Left ventricle myocardium inferior (tissue), 1 donor: ENCODE results near the gene ZNF775. TPM values are rescaled to one million over a fixed set of nuclear protein-coding genes. Genes with fewer than 3 reads are reported as not detected.

ENCODE experiments used
- DNase-seq: peaks from one replicate; pipeline ENCODE4 v3.0.0-alpha.2; 2020
- H3K27ac ChIP-seq: fragments of 200-600 bp; replicated peaks from 2 replicates; pipeline ENCODE4 v1.8.0; 2021
- H3K27me3 ChIP-seq: fragments of 200-600 bp; 2 replicates; pipeline ENCODE4 v1.8.0; 2021; ENCODE audit warnings: low read depth
- H3K36me3 ChIP-seq: fragments of 200-600 bp; 2 replicates; pipeline ENCODE4 v1.8.0; 2021
- H3K4me1 ChIP-seq: fragments of 200-600 bp; 2 replicates; pipeline ENCODE4 v1.8.0; 2021
- H3K4me3 ChIP-seq: fragments of 200-600 bp; 2 replicates; pipeline ENCODE4 v1.8.0; 2021; ENCODE audit warnings: mild to moderate bottlenecking, moderate library complexity
- H3K9me3 ChIP-seq: fragments of 200-600 bp; replicated peaks from 2 replicates; pipeline ENCODE4 v1.8.0; 2021
- intact Hi-C: fragments of 100-400 bp; cut with micrococcal nuclease; formaldehyde crosslinking; loops from one replicate; pipeline ENCODE4 v1.11.0; 2022
- total RNA-seq: library from RNA; stranded (reverse); fragmentation: NEBNext Ultra II Directional; extraction: Animal tissue kit (Norgen Biotek cat#: 25700); gene quantifications from one replicate; pipeline ENCODE4 v1.2.1, GENCODE V29; 2021
- TF ChIP-seq, protein P1 (sequence below): fragments of 200-600 bp; IDR thresholded peaks from 2 replicates; pipeline ENCODE4 v1.8.0; 2021; ENCODE audit warnings: antibody characterized with exemption, mild to moderate bottlenecking, borderline replicate concordance
- donor health status: DM: no; HTN: yes; CAD: no; lungs with severe emphysema.

Gene ZNF775
- total RNA-seq, 1 donor from 2014 or later: 3.1 TPM

- Histone ChIP-seq H3K4me1 (peaks cover 13% of the 10 kb centered on the region), H3K27ac (no peak overlapping the region), H3K27me3 (no peaks in the 10 kb centered on the region), H3K36me3 (no peaks in the 10 kb centered on the region), H3K4me3 (no peak overlapping the region), H3K9me3 (no peaks in the 10 kb centered on the region)
- intact Hi-C loops: no loop called here
- DNase-seq: no peak
- TF ChIP-seq, protein P1, sequence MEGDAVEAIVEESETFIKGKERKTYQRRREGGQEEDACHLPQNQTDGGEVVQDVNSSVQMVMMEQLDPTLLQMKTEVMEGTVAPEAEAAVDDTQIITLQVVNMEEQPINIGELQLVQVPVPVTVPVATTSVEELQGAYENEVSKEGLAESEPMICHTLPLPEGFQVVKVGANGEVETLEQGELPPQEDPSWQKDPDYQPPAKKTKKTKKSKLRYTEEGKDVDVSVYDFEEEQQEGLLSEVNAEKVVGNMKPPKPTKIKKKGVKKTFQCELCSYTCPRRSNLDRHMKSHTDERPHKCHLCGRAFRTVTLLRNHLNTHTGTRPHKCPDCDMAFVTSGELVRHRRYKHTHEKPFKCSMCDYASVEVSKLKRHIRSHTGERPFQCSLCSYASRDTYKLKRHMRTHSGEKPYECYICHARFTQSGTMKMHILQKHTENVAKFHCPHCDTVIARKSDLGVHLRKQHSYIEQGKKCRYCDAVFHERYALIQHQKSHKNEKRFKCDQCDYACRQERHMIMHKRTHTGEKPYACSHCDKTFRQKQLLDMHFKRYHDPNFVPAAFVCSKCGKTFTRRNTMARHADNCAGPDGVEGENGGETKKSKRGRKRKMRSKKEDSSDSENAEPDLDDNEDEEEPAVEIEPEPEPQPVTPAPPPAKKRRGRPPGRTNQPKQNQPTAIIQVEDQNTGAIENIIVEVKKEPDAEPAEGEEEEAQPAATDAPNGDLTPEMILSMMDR: no peak
These were observed 17.7 kb upstream of the ZNF775 start for GRCh38 chr7:150361402-150361801.

DNA sequence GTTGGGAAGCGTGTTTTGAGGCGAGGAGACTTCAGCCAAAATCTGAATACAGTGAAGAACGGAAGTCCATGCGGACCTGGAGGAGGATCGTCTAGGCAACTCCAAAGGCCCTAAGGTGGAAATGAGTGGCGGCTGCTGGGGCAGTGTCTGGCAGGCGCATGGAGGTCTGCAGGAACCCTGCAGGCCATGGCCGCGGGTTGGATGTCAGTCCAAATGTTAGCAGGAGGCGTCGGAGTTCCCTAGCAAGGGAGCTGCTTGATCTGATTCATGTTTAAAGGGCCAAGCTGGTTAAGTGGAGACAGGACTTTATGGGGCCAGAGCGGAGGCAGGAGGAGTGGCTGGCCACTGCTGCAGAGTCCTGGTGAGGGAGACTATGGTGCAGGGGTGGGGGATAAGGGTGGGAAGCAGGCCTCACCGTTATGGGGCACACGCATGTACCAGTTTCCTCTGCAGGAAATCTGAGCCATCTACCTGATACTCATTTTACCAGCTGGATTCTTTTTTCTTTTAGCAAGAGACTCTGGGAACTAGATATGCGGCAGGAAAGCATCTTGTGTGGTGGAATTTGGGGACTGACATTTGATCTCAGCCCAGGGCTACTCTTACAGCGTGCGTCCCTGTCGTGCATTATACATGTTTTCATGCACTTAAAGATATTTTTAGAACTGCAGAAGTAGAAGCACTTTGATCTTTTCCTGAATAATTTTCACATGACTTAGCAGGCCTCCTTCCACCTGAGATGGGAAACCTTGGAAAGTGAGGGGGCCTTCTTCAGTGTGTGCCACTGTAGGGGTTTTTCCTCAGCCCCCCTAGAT is 17.1 kb upstream of the ZNF775 start:
- Histone ChIP-seq H3K27ac (no peak overlapping the region), H3K4me1 (peaks cover 13% of the 10 kb centered on the region), H3K27me3 (no peaks in the 10 kb centered on the region), H3K4me3 (no peak overlapping the region), H3K9me3 (no peaks in the 10 kb centered on the region), H3K36me3 (no peaks in the 10 kb centered on the region)
- DNase-seq: no peak
- intact Hi-C loops: no loop called here
- TF ChIP-seq, protein P1: no peak

- intact Hi-C loops: no loop called here
- H3K4me3 ChIP-seq: no peak overlapping the region
- TF ChIP-seq, protein P1: no peak
- H3K9me3 ChIP-seq: no peaks in the 10 kb centered on the region
- H3K27me3 ChIP-seq: no peaks in the 10 kb centered on the region
- no peak for DNase-seq
- H3K27ac ChIP-seq: no peak overlapping the region
- H3K36me3 ChIP-seq: no peaks in the 10 kb centered on the region
- peaks cover 24% of the 10 kb centered on the region for H3K4me1 ChIP-seq
These were observed 15.8 kb upstream of the ZNF775 start for GRCh38 chr7:150363370-150363769.

DNA sequence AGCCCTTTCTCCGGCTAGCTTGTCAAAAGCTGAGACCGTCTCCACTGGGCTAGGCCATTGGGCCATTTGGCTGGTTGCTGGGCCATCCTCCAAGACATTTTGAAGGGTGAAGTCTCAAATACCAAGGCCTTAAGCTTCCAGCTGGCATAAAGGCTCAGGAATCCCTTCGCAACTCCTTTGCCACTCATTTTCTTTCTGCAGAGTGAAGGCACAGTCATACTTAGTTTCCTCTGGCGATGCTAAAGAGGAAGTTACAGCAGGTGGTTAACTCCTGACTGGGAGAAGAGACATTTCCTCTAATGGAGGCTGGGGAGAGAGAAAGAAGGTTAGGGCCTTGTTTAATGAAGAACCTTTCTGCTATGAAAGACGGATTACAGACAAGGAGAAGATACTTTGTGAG is 15.3 kb upstream of the ZNF775 start:
- H3K27me3 ChIP-seq: no peaks in the 10 kb centered on the region
- no peak for DNase-seq
- no peaks in the 10 kb centered on the region for H3K9me3 ChIP-seq
- intact Hi-C loops: no loop called here
- no peak overlapping the region for H3K27ac ChIP-seq
- TF ChIP-seq, protein P1: no peak
- no peak overlapping the region for H3K4me3 ChIP-seq
- H3K4me1 ChIP-seq: peaks cover 26% of the 10 kb centered on the region
- H3K36me3 ChIP-seq: no peaks in the 10 kb centered on the region

DNA sequence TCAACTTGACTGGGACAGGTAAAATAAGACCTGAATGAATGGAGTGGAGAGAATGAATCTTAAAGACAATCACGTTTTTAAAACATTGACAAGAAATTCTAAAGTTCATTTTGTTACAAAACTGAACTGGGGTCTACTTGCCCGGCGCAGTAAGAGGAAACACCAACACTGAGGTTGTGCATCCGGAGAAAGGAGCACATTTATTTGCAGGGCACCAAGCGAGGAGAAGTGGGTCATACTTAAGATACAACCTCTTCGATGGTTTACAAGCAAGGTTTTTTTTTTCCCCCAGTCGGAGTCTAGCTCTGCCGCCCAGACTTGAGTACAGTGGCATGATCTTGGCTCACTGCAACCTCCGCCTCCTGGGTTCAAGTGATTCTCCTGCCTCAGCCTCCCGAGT is 13.9 kb upstream of the ZNF775 start:
- DNase-seq: no peak
- intact Hi-C loops: no loop called here
- Histone ChIP-seq H3K4me3 (no peak overlapping the region), H3K9me3 (no peaks in the 10 kb centered on the region), H3K27me3 (no peaks in the 10 kb centered on the region), H3K27ac (no peak overlapping the region), H3K4me1 (peaks cover 40% of the 10 kb centered on the region), H3K36me3 (peaks cover 3% of the 10 kb centered on the region)
- TF ChIP-seq, protein P1: no peak
